Non-pigmented ciliary epithelial cell (primary cell): ENCODE measurements around the gene SLC39A5.

ENCODE experiments used
- DNase-seq: peaks from one replicate; pipeline ENCODE4 v3.0.0-alpha.2; 2010; ENCODE audit warnings: low read depth

Gene SLC39A5

GRCh38 chr12:56216461-56216860 lies 13.4 kb upstream of the SLC39A5 start:
- no peak for DNase-seq

DNA sequence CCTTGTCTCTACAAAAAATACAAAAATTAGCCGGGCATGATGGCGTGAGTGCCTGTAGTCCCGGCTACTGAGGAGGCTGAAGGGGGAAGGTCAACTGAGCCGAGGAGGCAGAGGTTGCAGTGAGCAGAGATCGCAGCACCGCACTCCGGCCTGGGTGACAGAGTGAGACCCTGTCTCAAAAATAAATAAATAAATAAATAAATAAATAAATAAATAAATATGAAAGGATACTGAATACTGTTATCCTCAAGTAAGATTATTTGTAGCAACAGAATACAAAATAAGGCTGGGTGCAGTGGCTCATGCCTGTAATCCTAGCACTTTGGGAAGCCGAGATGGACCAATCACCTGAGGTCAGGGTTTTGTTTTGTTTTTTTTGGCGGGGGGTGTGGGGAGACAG lies 10.0 kb upstream of the SLC39A5 start:
- no peak for DNase-seq

DNA sequence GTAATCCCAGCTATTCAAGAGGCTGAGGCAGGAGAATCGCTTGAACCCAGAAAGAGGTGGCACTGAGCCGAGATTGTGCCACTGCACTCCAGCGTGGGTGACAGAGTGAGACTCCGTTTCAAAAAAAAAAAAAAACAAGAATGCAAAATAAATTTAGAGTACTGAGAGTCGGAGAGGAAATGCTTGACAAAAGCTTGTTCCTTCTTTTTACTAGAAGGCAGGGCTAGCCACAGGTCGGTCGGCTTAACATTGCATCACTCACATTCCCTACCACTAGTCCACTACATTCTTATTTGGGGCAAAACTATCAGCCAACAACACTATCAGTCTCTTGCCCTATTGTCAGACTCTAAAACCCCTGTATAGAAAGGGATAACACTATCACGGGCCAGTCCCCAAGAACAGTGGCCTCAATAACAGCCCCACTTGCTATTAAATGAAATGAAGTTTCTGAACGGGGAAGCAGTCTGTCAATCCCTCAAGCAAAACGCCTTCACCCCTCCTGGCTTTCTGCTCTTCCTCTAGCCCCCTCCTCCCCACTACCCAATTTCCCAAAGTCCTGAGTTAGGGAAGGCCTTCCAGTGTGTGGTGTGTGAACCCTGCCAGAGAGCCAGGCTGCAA lies 9.1 kb upstream of the SLC39A5 start:
- no peak for DNase-seq

GRCh38 chr12:56221232-56221756 lies 8.6 kb upstream of the SLC39A5 start:
- peak; percentile 26 for DNase-seq

DNA sequence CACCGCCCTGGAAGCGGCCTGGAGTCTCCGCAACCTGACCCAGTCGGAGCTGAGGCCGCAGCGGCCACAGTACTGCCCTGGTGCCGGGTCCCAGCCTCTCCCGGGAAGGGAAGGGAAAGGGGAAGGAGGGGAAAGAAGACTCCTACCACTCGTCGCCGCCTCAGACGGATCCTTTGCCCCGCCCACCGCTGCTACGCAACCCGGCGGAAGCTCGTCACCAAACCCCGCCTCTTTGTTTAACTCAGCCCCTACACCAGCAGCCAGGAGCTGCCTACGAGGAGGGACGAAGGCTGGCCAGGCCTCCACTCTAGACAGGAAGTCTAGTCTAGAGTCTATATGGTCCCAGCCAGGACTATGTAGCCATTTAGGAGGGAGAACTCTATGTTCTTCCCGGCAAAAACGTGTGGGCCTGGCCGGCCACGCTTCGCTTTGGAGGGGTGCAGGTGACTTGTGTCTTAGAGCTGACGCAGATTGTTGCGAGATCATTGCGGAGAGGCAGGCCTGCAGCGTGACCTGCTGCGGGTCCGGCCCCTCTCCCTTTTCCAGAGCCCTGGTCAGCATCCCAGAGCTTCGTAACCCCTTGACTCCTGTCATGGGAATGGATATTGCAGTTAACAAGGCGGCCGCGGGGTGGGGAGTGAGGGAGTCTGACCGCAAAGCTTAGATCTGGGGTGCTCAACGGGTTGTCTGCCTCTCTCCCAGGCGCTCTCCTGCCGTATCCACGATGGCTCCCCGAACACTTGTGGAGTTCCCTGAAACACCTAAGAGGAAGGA lies 7.9 kb upstream of the SLC39A5 start, which contains the start of gene RNF41:
Gene RNF41 (minus strand): TSS at position 166 of the 774 bp plus-strand sequence. CDS start 7,875 bp downstream, outside the sequence.
- DNase-seq, result peak; percentile 92

DNA sequence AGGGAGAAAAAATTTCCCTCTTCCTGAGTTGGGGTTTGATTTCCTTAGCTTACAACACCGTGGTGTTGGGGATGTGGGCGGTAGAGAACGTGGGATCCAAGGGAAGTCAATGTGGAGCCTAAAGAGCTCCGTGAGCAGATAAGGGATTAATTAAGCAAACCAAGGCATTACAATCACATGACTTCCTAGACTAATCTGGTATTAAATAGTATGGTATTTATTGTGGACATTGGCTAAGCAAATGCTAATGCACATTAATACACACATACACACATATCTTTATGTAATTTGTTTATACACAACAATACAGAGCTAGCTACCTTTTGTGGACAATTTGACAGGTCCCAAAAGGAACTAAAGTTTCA lies 7.3 kb upstream of the SLC39A5 start:
- no peak for DNase-seq

DNA sequence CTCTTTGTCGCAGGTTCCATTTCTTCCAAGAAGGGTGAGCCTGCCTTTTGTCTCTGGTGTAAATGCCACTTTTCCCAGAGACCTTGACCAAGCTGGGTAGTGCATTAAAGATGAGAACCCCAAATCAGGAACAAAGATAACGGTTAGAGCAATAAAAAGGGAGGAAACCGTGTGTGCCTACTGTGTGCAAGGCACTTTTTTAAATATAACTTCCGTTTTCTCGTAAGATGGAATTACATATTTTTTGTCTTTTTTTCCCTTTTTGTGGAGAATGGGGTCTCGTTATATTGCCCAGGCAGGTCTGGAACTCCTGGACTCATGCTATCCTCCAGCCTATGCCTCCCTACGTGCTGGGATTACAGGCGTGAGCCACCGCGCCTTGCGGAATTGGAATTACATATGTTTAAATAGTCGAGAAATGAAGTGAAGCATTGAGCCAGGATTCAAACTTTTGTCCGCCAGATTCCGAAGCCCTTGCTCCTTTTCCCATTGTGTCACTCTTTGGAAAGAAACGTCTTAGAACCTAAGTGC lies 6.2 kb upstream of the SLC39A5 start:
- no peak for DNase-seq

DNA sequence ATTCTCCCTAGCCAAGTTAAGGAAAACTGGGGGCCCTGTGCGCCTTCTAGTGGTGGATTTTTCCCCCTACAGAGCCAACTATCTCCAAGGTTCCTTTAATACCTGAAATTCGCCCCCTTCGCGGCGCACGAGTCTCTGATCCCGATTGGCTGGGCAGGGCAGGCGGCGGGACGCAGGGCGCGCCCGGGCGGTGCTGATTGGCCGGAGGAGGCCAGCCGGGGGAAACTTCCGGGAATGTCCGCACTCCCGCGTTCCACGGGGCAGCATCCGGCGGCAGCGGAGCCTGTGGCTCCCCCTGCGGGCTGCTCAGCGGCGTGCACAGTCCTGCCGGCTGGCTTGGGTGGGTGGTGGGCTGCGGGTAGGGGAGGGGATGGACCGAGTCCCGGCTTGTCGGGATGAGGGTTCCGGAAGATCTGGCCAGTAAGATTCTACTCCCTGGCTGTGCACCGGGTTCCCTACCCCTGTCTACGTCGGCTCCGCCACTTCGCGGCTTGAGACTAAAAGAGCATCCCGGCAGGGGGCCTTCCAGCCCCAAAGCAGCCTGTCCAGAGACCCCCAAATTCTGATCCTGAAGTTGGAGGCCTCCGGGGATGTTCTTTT lies 5.6 kb upstream of the SLC39A5 start, which contains the start of gene NABP2:
Gene NABP2 (plus strand): TSS at position 241 of the 600 bp plus-strand sequence. CDS start 515 bp downstream, outside the sequence.
- peak; percentile 82 for DNase-seq

DNA sequence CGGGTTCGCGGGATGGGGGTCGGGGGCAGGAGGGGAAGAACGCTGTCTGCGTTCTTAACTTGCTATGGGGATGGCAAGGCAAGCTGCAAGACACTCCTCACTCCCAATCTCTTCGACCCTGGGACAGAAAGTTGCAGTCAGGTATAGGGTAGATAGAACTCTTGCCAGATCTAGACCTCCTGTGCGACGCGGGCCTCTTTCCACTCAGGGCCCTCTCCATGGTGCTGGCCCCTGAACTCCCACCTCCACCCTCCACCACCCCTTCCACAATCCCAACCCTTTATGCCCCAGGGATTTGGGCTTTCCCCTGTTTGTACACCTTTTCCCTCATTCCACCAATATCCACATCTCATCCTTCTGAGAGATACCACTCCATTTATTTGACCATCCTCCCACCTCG lies 4.9 kb upstream of the SLC39A5 start:
- no peak for DNase-seq

GRCh38 chr12:56229082-56229481 lies 769 bp upstream of the SLC39A5 start:
- no peak for DNase-seq

- no peak for DNase-seq
Observed at GRCh38 chr12:56230432-56231183, 757 bp downstream of the SLC39A5 start.

DNA sequence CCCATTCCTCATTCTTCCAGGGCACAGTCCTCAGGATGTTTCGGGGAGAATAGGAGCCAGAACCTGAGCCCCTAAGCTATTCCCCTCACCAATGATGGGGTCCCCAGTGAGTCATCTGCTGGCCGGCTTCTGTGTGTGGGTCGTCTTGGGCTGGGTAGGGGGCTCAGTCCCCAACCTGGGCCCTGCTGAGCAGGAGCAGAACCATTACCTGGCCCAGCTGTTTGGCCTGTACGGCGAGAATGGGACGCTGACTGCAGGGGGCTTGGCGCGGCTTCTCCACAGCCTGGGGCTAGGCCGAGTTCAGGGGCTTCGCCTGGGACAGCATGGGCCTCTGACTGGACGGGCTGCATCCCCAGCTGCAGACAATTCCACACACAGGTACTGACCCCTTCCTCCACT lies 1.3 kb downstream of the SLC39A5 start:
- DNase-seq, result no peak

DNA sequence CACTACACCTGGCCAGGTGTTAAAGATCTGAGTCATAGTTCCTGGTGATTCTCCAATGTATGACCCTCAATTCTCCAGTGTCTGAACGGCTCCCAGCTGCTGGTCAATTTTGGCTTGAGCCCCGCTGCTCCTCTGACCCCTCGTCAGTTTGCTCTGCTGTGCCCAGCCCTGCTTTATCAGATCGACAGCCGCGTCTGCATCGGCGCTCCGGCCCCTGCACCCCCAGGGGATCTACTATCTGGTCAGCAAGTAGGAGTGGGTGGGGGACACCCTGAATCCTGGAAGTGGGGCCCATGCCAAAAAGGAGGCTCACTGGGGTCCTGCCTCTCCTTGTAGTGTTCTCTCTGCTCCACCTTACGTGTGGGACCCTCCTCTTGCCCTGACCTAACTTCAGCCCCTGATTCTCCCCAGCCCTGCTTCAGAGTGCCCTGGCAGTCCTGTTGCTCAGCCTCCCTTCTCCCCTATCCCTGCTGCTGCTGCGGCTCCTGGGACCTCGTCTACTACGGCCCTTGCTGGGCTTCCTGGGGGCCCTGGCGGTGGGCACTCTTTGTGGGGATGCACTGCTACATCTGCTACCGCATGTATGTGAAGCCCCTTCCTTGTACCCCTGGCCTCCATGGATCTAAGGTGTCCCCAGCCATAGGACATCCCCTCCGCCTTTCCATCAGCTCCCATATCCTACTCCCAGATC lies 5.0 kb downstream of the SLC39A5 start:
- no peak for DNase-seq

GRCh38 chr12:56236091-56236490 lies 6.2 kb downstream of the SLC39A5 start:
- no peak for DNase-seq

GRCh38 chr12:56236985-56237384 lies 7.1 kb downstream of the SLC39A5 start:
- no peak for DNase-seq

- no peak for DNase-seq
Observed at GRCh38 chr12:56237552-56237951, 7.7 kb downstream of the SLC39A5 start.

GRCh38 chr12:56241424-56242303 lies 11.8 kb downstream of the SLC39A5 start:
- no peak for DNase-seq

DNA sequence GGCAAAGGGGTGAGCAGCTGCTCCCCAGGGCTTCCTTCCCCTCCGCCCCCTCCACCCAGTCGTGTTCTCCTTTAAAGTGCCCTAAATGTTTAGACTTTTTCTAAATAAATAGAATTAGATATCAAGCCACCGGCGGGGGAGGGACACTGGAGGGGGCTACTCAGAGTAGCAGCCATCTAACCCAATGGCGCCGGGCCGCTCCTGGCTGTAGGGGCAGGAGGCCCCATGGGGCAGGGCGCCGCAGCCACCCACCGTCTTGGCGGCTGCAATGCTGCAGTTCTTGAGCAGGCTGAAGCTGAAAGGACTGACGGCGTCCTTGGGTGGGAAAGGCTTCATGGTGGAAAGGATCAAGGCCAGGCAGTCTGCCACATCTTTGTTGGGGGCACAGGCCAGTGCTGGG lies 13.1 kb downstream of the SLC39A5 start:
- DNase-seq, result no peak

- DNase-seq, result no peak
Observed at GRCh38 chr12:56243731-56244181, 13.9 kb downstream of the SLC39A5 start.

- DNase-seq, result no peak
Observed at GRCh38 chr12:56244494-56244893, 14.6 kb downstream of the SLC39A5 start.
